ENCODE results near the gene HSPBAP1.

Gene HSPBAP1

GRCh38 chr3:122793568-122794416 lies at the start of gene HSPBAP1:
Gene HSPBAP1 (minus strand): TSS chr3:122793831. CDS start chr3:122793680, 151 bp downstream.
- peak; percentile 67 to 78 (median 73) for DNase-seq (ENCODE audit: low read depth in 3 of 3, low spot score in 1 of 3)

- no peak for DNase-seq (ENCODE audit: low read depth in 3 of 3, low spot score in 1 of 3)
Measured at GRCh38 chr3:122835590-122835989, 42.0 kb upstream of the HSPBAP1 start.

GRCh38 chr3:122828281-122828680 lies 34.6 kb upstream of the HSPBAP1 start:
- DNase-seq (ENCODE audit: low read depth in 3 of 3, low spot score in 1 of 3), result no peak

- DNase-seq (ENCODE audit: low read depth in 3 of 3, low spot score in 1 of 3), result no peak
Measured at GRCh38 chr3:122826278-122826677, 32.6 kb upstream of the HSPBAP1 start.

- no peak for DNase-seq (ENCODE audit: low read depth in 3 of 3, low spot score in 1 of 3)
Measured at GRCh38 chr3:122825460-122825859, 31.8 kb upstream of the HSPBAP1 start.

- no peak for DNase-seq (ENCODE audit: low read depth in 3 of 3, low spot score in 1 of 3)
Measured at GRCh38 chr3:122824465-122825381, 31.1 kb upstream of the HSPBAP1 start.

- no peak for DNase-seq (ENCODE audit: low read depth in 3 of 3, low spot score in 1 of 3)
Measured at GRCh38 chr3:122816587-122816986, 23.0 kb upstream of the HSPBAP1 start.

- DNase-seq (ENCODE audit: low read depth in 3 of 3, low spot score in 1 of 3), result no peak
Measured at GRCh38 chr3:122810734-122811133, 17.1 kb upstream of the HSPBAP1 start.

- DNase-seq (ENCODE audit: low read depth in 3 of 3, low spot score in 1 of 3), result no peak
Measured at GRCh38 chr3:122803977-122804376, 10.3 kb upstream of the HSPBAP1 start.

- DNase-seq (ENCODE audit: low read depth in 3 of 3, low spot score in 1 of 3), result no peak
Measured at GRCh38 chr3:122802323-122802722, 8.7 kb upstream of the HSPBAP1 start.

- DNase-seq (ENCODE audit: low read depth in 3 of 3, low spot score in 1 of 3), result no peak
Measured at GRCh38 chr3:122800706-122801237, 7.1 kb upstream of the HSPBAP1 start.

- no peak for DNase-seq (ENCODE audit: low read depth in 3 of 3, low spot score in 1 of 3)
Measured at GRCh38 chr3:122800031-122800430, 6.4 kb upstream of the HSPBAP1 start.

- no peak for DNase-seq (ENCODE audit: low read depth in 3 of 3, low spot score in 1 of 3)
Measured at GRCh38 chr3:122799322-122799721, 5.7 kb upstream of the HSPBAP1 start.

GRCh38 chr3:122797291-122797690 lies 3.7 kb upstream of the HSPBAP1 start:
- DNase-seq (ENCODE audit: low read depth in 3 of 3, low spot score in 1 of 3), result no peak

- no peak for DNase-seq (ENCODE audit: low read depth in 3 of 3, low spot score in 1 of 3)
Measured at GRCh38 chr3:122795674-122796195, 2.1 kb upstream of the HSPBAP1 start.

- DNase-seq (ENCODE audit: low read depth in 3 of 3, low spot score in 1 of 3), result peak in 2 of 3 donors; percentile 33 to 52
Measured at GRCh38 chr3:122794779-122795673, 1.4 kb upstream of the HSPBAP1 start, which contains the start of gene SLC49A4. Gene SLC49A4 (plus strand): TSS chr3:122795069. CDS start chr3:122795193, 124 bp downstream.

- DNase-seq (ENCODE audit: low read depth in 3 of 3, low spot score in 1 of 3), result no peak
Measured at GRCh38 chr3:122794483-122794778, 800 bp upstream of the HSPBAP1 start.

- DNase-seq (ENCODE audit: low read depth in 3 of 3, low spot score in 1 of 3), result no peak
Measured at GRCh38 chr3:122789585-122790273, 3.9 kb downstream of the HSPBAP1 start.

- DNase-seq (ENCODE audit: low read depth in 3 of 3, low spot score in 1 of 3), result no peak
Measured at GRCh38 chr3:122787872-122788271, 5.8 kb downstream of the HSPBAP1 start.

GRCh38 chr3:122786066-122786465 lies 7.6 kb downstream of the HSPBAP1 start:
- no peak for DNase-seq (ENCODE audit: low read depth in 3 of 3, low spot score in 1 of 3)

Measured in stimulated activated CD4-positive, alpha-beta T cell treated with anti-CD3 and anti-CD28 coated beads, TNF-alpha, amount 100 ng/mL, for 1 hour (primary cell).